Right cardiac atrium (tissue), 5 donors: Measurements from ENCODE around the gene SELENOF. TPM values are rescaled to one million over a fixed set of nuclear protein-coding genes. Genes with fewer than 3 reads are reported as not detected.
"Not testable (repeated sequence)": the region's sequence is repeated elsewhere in the genome, so short reads cannot be mapped to it uniquely, and the experiment has no call there.

Source experiments
- ATAC-seq, 2 donors: fragments of 200-7000 bp; cut with Tn5 transposase; one replicate each; pipeline versions ENCODE4 v1.8.0 to v1.9.1; 2020; ENCODE audit warnings: moderate library complexity in 2 of 2, mild to moderate bottlenecking in 1 of 2
- DNase-seq, 3 donors: peaks; one replicate each; pipeline ENCODE4 v3.0.0-alpha.2; 2020
- H3K27ac ChIP-seq: one replicate; pipeline ENCODE4 v1.5.1; 2013; ENCODE audit warnings: mild to moderate bottlenecking, low read length, control low read depth, moderate library complexity
- H3K27me3 ChIP-seq: one replicate; pipeline ENCODE4 v1.6.1; 2013; ENCODE audit not compliant: control insufficient read depth, insufficient read depth
- H3K4me1 ChIP-seq: one replicate; pipeline ENCODE4 v1.6.1; 2013; ENCODE audit warnings: low read length; ENCODE audit not compliant: control insufficient read depth, insufficient read depth
- H3K4me3 ChIP-seq: one replicate; pipeline ENCODE4 v1.5.1; 2013; ENCODE audit warnings: low read length, control low read depth
- H3K9me3 ChIP-seq: one replicate; pipeline ENCODE4 v1.6.1; 2013; ENCODE audit warnings: low read length; ENCODE audit not compliant: control insufficient read depth
- WGBS: extraction: QIAGEN DNeasy Blood & Tissue Kit; methylation state at CpG from one replicate; pipeline ENCODE4 v1.1.7; 2013; 5-methylcytosine and 5-hydroxymethylcytosine counted together
- intact Hi-C, 4 donors: fragments of 100-400 bp; cut with DNase I; formaldehyde crosslinking; loops; one replicate each; pipeline versions ENCODE4 v1.11.0 to v1.14.0; 2022 to 2023
- polyA plus RNA-seq: library from polyadenylated mRNA; stranded (reverse); fragments of 200-250 nt; gene quantifications from one replicate; pipeline ENCODE4 v1.2.3, GENCODE V29; 2013
- total RNA-seq, 4 donors: library from RNA; stranded (reverse); fragmentation: NEBNext Ultra II Directional; extraction: Animal tissue kit (Norgen Biotek cat#: 25700); gene quantifications; one replicate each; pipeline ENCODE4 v1.2.1, GENCODE V29; 2021
- donor health status: healthy with polysubstance abuse.
- donor health status: DM: no; HTN: yes; CAD: no.
- donor health status: DM: no; HTN: no; CAD: no.
- donor health status: DM: no; HTN: yes; CAD: no; lungs with severe emphysema.
- donor health status: DM: yes; HTN: yes; CAD: no.

Gene SELENOF
- total and polyA plus RNA-seq, 5 donors: 90.8 to 119 (median 102) TPM

DNA sequence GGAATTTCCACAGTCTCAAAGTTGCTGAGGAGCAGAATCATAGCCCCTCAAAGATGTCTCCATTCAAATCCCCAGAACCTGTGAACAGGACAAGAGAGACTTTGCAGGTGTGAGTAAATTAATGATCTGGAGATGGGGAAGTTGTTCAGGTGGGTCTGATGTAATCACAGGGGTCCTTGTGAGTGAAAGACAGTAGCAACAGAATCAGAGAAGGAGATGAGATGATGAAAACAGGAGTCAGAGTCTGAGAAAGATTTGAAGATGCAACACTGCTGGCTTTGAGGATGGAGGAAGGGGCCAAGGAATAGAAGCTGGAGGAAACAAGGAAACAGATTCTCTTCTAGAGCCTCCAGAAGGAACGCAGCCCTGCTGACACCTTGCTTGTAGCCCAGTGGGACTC is 81.5 kb downstream of the SELENOF start:
- no peak overlapping the region for H3K4me3 ChIP-seq
- ATAC-seq (no peak), DNase-seq (no peak)
- H3K27ac ChIP-seq: no peak overlapping the region
- H3K4me1 ChIP-seq: no peaks in the 10 kb centered on the region
- no peaks in the 10 kb centered on the region for H3K9me3 ChIP-seq
- intact Hi-C loops: loop anchor here in 3 of 4 donors (5.0 kb wide), 2 partner anchors 135 to 250 kb away; no protein-coding TSS in a partner anchor
- 74% methylated on average over 1 of the region's 1 CpG for whole genome bisulfite sequencing
- no peaks in the 10 kb centered on the region for H3K27me3 ChIP-seq

- Histone ChIP-seq H3K9me3 (no peaks in the 10 kb centered on the region), H3K4me3 (no peak overlapping the region), H3K27ac (no peak overlapping the region), H3K4me1 (no peaks in the 10 kb centered on the region), H3K27me3 (no peaks in the 10 kb centered on the region)
- 83% methylated on average over 3 of the region's 3 CpGs for WGBS
- ATAC-seq: no peak
- no peak for DNase-seq
- intact Hi-C loops: no loop called here
Measured at GRCh38 chr1:86829321-86829720, 84.6 kb downstream of the SELENOF start.

DNA sequence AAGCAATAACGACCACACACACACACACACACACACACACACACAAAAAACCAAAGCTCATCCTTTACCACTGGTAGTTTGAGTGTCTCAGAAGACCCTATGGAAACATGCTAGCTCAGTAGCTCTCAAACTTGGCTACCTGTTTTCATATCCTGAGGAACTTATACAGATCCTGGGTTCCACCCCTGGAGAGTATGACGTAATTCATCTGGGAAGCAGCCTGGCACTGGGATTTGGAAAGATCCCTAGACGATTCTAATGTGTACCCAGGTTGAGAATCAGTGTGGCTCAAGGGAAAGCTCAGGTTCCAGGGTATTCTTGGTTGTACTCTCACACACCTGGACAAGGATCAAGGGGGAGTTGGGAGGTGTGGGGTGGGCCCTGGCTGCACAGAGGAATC is 85.9 kb downstream of the SELENOF start:
- DNase-seq (no peak), ATAC-seq (no peak)
- Histone ChIP-seq H3K4me1 (no peaks in the 10 kb centered on the region), H3K27ac (no peak overlapping the region), H3K27me3 (no peaks in the 10 kb centered on the region), H3K4me3 (no peak overlapping the region), H3K9me3 (no peaks in the 10 kb centered on the region)
- intact Hi-C loops: no loop called here
- WGBS: 50% methylated on average over 3 of the region's 3 CpGs

DNA sequence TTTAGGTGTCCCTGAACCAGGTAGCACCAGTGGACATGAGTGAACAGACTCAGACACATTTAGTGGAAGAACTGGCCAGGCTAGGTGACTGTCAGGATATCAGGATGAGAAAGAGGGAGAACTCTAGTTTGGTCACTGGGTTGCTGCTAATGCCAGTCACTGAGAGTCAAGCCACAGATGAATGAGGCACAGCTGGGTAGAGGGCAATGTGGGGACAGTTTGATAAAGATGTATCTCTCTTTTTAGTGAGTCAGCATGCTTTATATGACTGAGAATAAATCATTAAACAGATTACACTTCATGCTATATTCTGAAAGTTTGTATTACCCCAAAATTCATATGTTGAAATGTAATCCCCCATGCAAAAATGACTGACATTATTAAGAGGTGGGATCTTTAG is 87.1 kb downstream of the SELENOF start:
- Histone ChIP-seq H3K4me3 (no peak overlapping the region), H3K27me3 (no peaks in the 10 kb centered on the region), H3K4me1 (no peaks in the 10 kb centered on the region), H3K27ac (no peak overlapping the region), H3K9me3 (no peaks in the 10 kb centered on the region)
- intact Hi-C loops: no loop called here
- DNase-seq (no peak), ATAC-seq (no peak)

- Histone ChIP-seq H3K4me1 (no peaks in the 10 kb centered on the region), H3K4me3 (no peak overlapping the region), H3K27me3 (no peaks in the 10 kb centered on the region), H3K27ac (no peak overlapping the region), H3K9me3 (no peaks in the 10 kb centered on the region)
- intact Hi-C loops: no loop called here
- WGBS: 57% methylated on average over 2 of the region's 2 CpGs
- no peak for ATAC-seq
- no peak for DNase-seq
Measured at GRCh38 chr1:86825319-86825718, 88.6 kb downstream of the SELENOF start.

GRCh38 chr1:86823821-86824500 is 90.0 kb downstream of the SELENOF start:
- DNase-seq (no peak), ATAC-seq (no peak)
- intact Hi-C loops: no loop called here
- Histone ChIP-seq H3K9me3 (no peaks in the 10 kb centered on the region), H3K27ac (no peak overlapping the region), H3K4me1 (no peaks in the 10 kb centered on the region), H3K4me3 (no peak overlapping the region), H3K27me3 (no peaks in the 10 kb centered on the region)
- WGBS: 69% methylated on average over 3 of the region's 3 CpGs

GRCh38 chr1:86823386-86823785 is 90.5 kb downstream of the SELENOF start:
- DNase-seq (no peak), ATAC-seq (no peak)
- no peak overlapping the region for H3K27ac ChIP-seq
- H3K4me3 ChIP-seq: no peak overlapping the region
- no peaks in the 10 kb centered on the region for H3K9me3 ChIP-seq
- no peaks in the 10 kb centered on the region for H3K27me3 ChIP-seq
- 46% methylated on average over 2 of the region's 2 CpGs for WGBS
- no peaks in the 10 kb centered on the region for H3K4me1 ChIP-seq
- intact Hi-C loops: no loop called here

- intact Hi-C loops: no loop called here
- H3K27ac ChIP-seq: no peak overlapping the region
- no peaks in the 10 kb centered on the region for H3K27me3 ChIP-seq
- no peak overlapping the region for H3K4me3 ChIP-seq
- no peaks in the 10 kb centered on the region for H3K4me1 ChIP-seq
- ATAC-seq (no peak), DNase-seq (no peak)
- no peaks in the 10 kb centered on the region for H3K9me3 ChIP-seq
- WGBS: 49% methylated on average over 4 of the region's 4 CpGs
Measured at GRCh38 chr1:86822459-86822858, 91.5 kb downstream of the SELENOF start.

DNA sequence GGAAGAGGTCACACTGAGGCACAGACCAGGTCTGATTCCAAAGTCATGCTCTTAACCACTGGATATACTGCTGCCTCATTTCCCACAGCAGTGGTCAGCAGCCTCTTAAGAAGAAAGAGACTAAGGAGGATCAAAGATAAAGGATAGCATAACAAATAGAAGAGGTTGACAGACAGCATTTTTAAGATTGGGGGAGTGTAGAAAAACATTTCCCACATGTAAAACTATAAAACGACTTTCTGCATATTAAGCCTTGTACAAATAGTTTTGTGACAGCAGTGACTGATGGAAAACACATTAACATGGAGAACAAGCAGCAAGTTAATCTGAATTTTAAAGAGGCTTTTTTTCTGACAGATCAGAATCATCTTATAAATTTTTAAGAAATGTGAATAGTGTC is 92.0 kb downstream of the SELENOF start:
- no peaks in the 10 kb centered on the region for H3K9me3 ChIP-seq
- ATAC-seq: no peak
- no peaks in the 10 kb centered on the region for H3K27me3 ChIP-seq
- 12% methylated on average over 1 of the region's 1 CpG for WGBS
- no peak overlapping the region for H3K4me3 ChIP-seq
- H3K4me1 ChIP-seq: no peaks in the 10 kb centered on the region
- DNase-seq: no peak
- intact Hi-C loops: no loop called here
- no peak overlapping the region for H3K27ac ChIP-seq

DNA sequence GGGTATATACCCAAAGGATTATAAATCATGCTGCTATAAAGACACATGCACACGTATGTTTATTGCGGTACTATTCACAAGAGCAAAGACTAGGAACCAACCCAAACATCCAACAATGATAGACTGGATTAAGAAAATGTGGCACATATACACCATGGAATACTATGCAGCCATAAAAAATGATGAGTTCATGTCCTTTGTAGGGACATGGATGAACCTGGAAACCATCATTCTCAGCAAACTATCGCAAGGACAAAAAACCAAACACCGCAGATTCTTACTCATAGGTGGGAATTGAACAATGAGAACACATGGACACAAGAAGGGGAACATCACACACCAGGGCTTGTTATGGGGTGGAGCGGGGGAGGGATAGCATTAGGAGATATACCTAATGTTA is 94.0 kb downstream of the SELENOF start:
- DNase-seq, intact Hi-C loops, H3K27ac ChIP-seq, H3K9me3 ChIP-seq, H3K27me3 ChIP-seq, ATAC-seq, H3K4me3 ChIP-seq, H3K4me1 ChIP-seq: not testable (repeated sequence)
- WGBS: 58% methylated on average over 5 of the region's 5 CpGs

DNA sequence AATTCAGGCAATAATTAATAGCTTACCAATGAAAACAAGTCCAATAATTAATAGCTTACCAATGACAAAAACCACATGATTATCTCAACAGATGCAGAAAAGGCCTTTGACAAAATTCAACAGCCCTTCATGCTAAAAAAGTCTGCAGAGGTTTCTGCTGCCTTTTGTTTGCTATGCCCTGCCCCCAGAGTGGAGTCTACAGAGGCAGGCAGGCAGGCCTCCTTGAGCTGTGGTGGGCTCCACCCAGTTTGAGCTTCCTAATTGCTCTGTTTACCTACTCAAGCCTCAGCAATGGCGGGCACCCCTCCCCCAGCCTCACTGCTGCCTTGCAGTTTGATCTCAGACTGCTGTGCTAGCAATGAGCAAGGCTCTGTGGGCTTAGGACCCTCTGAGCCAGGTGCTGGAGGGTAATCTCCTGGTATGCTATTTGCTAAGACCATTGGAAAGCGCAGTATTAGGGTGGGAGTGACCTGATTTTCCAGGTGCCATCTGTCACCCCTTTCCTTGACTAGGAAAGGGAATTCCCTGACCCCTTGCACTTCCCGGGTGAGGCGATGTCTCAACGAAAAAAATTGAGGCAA is 96.6 kb downstream of the SELENOF start:
- H3K4me1 ChIP-seq, DNase-seq, H3K27ac ChIP-seq, H3K4me3 ChIP-seq, intact Hi-C loops, ATAC-seq, H3K9me3 ChIP-seq, H3K27me3 ChIP-seq: not testable (repeated sequence)
- 77% methylated on average over 5 of the region's 5 CpGs for WGBS

- DNase-seq, H3K9me3 ChIP-seq, H3K4me1 ChIP-seq, intact Hi-C loops, H3K27me3 ChIP-seq, ATAC-seq, H3K4me3 ChIP-seq, H3K27ac ChIP-seq: not testable (repeated sequence)
- WGBS: 84% methylated on average over 4 of the region's 5 CpGs
Measured at GRCh38 chr1:86814118-86814517, 99.8 kb downstream of the SELENOF start.
